IPS-NIHi7 (cell line): ENCODE results near the gene PACSIN1.
"Not testable (repeated sequence)": the region's sequence is repeated elsewhere in the genome, so short reads cannot be mapped to it uniquely, and the experiment has no call there.

Experiments
- DNase-seq: peaks from one replicate; pipeline ENCODE4 v3.0.0; 2012; ENCODE audit warnings: mixed read lengths; ENCODE audit errors: extremely low spot score

PACSIN1 gene

DNA sequence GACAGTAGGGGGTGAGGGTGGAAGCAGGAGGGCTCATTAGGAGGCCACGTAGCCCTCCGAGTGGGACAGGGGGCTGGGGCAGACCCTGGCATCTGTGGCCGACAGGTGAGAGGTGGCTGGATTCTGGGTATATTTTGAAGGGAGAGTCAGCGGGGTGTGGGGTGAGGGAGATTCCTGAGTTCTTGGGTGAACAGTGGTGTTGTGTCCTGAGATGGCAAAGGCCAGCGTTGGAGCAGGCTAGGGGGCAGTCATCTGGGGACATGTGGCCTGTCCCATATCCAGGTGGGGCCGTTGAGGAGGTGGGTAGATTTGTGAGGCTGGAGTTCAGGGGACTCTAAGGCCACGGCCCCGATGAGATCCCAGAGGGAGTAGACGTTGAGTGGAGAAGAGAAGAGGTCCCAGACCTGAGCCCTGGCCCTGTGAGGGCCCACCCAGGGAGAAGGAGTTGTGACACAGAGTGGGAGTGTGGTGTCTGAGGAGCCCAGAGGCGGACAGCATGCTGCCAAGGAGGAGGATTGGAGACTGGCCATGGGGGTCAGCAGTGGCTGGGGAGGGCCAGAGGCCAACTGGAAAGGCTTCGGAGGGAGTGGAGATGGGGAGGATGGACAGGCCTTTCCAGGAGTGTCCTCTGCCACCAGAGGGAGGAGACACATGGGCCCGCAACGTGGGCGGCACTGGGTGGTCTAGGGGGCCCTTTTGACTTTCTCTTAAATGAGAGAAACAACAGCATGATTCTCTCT, 19.6 kb downstream of the PACSIN1 start:
- peak; percentile 7 for DNase-seq

- no peak for DNase-seq
Measured at GRCh38 chr6:34486106-34486740, 20.3 kb downstream of the PACSIN1 start.

- DNase-seq = not testable (repeated sequence)
Measured at GRCh38 chr6:34486886-34487285, 21.0 kb downstream of the PACSIN1 start.

DNA sequence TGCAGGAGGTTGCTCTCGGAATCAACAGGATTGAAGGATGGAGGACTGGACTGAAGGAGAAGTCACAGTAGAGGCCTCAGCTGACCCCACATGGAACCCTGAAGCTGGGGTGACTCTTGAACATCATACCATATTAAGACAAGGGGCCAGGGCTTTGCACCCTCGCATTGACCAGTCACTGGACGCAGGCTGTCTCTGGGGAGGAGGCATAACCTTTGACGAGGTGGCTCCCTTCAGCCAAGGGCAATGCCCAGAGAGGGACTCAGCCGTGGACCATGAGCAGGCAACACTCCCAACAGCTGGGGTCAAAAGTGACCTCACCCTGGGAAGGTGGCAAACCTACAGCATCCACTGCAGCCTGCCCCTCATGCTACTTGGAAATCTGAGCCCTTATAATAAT, 21.7 kb downstream of the PACSIN1 start:
- DNase-seq = no peak

GRCh38 chr6:34489207-34489805, 23.4 kb downstream of the PACSIN1 start:
- DNase-seq = peak; percentile 7

- DNase-seq = peak; percentile 21
Measured at GRCh38 chr6:34490390-34491090, 24.7 kb downstream of the PACSIN1 start.

- DNase-seq = peak; percentile 56
Measured at GRCh38 chr6:34491091-34491430, 25.2 kb downstream of the PACSIN1 start.

- DNase-seq = no peak
Measured at GRCh38 chr6:34493344-34493743, 27.5 kb downstream of the PACSIN1 start.

DNA sequence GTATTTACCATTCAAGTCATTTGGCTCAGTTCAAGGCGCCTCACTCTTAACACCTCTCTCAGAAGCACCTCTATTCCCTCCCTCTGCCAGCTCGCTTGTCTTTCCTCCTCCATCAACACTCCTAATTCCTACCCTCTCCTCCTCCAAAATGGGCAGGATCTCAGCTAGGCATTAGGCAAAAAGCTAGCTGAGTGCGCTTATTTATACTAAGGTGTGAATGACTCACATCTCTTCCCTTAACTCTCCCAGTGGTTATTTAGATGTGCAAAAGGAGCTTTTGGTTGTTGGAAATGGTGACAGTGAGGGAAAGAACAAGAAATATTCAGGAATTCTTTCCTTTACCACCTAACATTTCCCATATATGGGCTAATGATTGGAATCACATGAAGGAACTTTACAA, 29.1 kb downstream of the PACSIN1 start:
- no peak for DNase-seq

GRCh38 chr6:34496103-34496685, 30.3 kb downstream of the PACSIN1 start:
- no peak for DNase-seq

DNA sequence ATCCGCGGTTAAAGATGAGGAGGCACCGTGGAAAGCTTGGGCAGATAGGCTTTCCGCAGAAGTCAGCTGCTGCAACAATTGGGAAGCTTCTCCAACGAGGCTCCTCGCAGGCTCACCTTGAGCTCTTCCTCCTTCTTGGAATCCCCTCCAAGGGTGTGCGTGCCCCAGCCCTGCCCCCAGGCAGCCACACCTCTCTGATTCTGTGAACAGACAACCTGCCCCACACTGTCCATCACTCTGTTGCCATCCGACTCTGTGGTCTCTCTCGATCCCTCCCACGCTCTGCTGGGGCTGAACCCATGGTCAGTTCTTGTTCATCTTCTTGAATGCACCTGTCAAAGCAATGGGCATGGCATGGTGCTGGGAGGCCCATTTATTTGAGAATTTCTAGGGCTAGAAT, 31.5 kb downstream of the PACSIN1 start:
- DNase-seq = no peak

GRCh38 chr6:34506718-34507117, 40.8 kb downstream of the PACSIN1 start:
- DNase-seq = no peak

DNA sequence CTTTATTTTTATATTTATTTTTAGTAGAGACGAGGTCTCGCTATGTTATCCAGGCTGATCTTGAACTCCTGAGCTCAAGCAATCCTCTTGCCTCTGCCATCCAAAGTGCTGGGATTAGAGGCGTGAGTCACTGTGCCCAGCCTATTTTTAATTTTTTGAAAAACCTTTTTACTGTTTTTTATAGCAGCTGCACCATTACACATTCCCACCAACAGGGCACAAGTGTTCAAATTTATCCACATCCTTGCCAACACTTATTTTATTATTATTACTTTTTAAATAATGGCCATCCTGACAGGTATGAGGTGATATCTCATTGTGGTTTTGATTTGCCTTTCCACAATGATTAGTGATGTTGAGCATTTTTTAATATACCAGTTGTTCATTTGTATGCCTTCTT, 42.5 kb downstream of the PACSIN1 start:
- no peak for DNase-seq

DNA sequence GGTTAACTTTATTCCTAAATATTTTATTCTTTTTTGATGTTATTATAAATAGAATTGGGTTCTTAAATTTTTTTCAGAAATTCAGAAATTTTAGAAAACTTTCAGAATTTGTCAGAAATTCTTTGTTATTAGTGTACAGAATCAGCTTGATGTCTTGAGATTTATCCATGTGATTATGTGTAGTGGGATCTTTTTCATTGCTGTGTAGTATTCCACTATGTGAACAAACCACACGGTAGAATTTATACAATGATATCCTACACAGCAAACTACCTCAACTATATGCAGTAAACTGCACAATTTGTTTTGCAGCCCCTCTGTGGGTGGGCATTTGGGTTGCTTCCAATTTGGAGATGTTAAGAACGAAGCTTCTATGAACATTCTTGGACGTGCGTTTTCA, 43.9 kb downstream of the PACSIN1 start:
- DNase-seq = no peak

- DNase-seq = no peak
Measured at GRCh38 chr6:34510299-34510698, 44.4 kb downstream of the PACSIN1 start.

GRCh38 chr6:34511214-34511914, 45.5 kb downstream of the PACSIN1 start:
- no peak for DNase-seq

DNA sequence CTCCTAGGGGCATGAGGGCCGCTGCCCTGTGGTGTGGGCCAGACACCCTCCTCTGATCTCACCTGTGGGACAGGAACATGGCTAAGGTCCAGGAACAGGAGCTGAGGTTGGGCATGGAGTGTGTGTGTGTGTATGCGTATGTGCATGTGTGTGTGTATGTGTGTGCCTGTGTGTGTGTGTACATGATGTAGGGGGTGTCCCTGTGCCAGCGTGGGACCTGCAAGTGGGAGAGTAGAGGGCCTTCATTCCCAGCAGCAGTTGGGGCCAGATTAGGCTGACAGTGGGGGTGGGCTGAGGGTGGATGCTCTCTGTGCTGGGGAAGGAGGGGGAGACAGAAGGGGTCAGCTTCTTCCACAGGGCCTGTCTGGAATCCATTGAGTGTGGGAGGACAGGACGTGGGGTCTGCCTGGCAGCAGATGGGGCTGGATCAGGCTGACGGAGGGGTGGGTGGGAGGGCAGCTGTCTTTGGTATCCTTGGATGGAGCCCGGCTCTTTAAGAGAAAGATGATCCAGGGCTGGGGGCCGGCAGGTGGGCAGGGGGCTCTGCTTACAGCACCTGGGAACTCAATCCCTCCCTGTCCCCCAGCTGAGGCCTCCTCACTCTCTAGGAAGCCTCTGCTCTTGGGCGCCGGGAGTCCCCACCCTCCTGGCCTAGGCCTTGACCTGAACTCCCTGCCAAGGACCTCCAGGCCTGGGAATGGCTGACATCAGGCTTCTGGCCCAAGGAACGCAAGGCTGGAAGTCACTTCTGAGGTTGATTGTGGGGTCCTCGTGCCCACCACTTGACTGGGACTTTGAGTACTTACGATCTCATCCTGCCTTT, 46.2 kb downstream of the PACSIN1 start:
- no peak for DNase-seq

GRCh38 chr6:34512738-34513115, 46.9 kb downstream of the PACSIN1 start:
- no peak for DNase-seq

GRCh38 chr6:34513646-34514045, 47.8 kb downstream of the PACSIN1 start:
- no peak for DNase-seq

GRCh38 chr6:34514112-34514511, 48.2 kb downstream of the PACSIN1 start:
- no peak for DNase-seq
